Muscle of leg (tissue), 11 donors: ENCODE data around the gene MEGF8. TPM values are rescaled to one million over a fixed set of nuclear protein-coding genes. Genes with fewer than 3 reads are reported as not detected.

Experiments used
- DNase-seq: peaks from one replicate; pipeline ENCODE4 v3.0.0; 2013
- H3K27ac ChIP-seq: one replicate; pipeline ENCODE4 v1.5.1; 2013; ENCODE audit warnings: mild to moderate bottlenecking, low read length, control low read depth
- H3K27me3 ChIP-seq: one replicate; pipeline ENCODE4 v1.6.1; 2013; ENCODE audit warnings: low read length; ENCODE audit not compliant: control insufficient read depth, insufficient read depth
- H3K36me3 ChIP-seq: one replicate; pipeline ENCODE4 v1.6.1; 2013; ENCODE audit warnings: low read length; ENCODE audit not compliant: control insufficient read depth, insufficient read depth
- H3K4me1 ChIP-seq: one replicate; pipeline ENCODE4 v1.6.1; 2013; ENCODE audit warnings: low read length; ENCODE audit not compliant: control insufficient read depth, insufficient read depth
- H3K4me3 ChIP-seq: one replicate; pipeline ENCODE4 v1.5.1; 2013; ENCODE audit warnings: low read length, control low read depth
- H3K9me3 ChIP-seq: replicated peaks from 2 replicates; pipeline ENCODE4 v1.6.1; 2013; ENCODE audit warnings: low read depth, low read length; ENCODE audit not compliant: control insufficient read depth
- WGBS: methylation state at CpG from one replicate; pipeline ENCODE4 v1.1.5; 2013; ENCODE audit warnings: missing lambda C conversion rate; ENCODE audit not compliant: insufficient coverage; 5-methylcytosine and 5-hydroxymethylcytosine counted together
- polyA plus RNA-seq, 8 donors: library from polyadenylated mRNA; unstranded; fragments of 120-200 nt; gene quantifications; one replicate each; pipeline versions ENCODE4 v1.2.1 to v1.2.3, GENCODE V29; 2013; ENCODE audit warnings: inconsistent platforms in 1 of 8, low replicate concordance in 1 of 8; ENCODE audit not compliant: insufficient read length in 8 of 8, insufficient read depth in 1 of 8
- total RNA-seq: library from RNA; stranded (reverse); fragments of 120-200 nt; gene quantifications from one replicate; pipeline ENCODE4 v1.2.4, GENCODE V29; 2013

Gene MEGF8
- total and polyA plus RNA-seq, 9 donors = 12.6 to 38.9 (median 33.8) TPM

DNA sequence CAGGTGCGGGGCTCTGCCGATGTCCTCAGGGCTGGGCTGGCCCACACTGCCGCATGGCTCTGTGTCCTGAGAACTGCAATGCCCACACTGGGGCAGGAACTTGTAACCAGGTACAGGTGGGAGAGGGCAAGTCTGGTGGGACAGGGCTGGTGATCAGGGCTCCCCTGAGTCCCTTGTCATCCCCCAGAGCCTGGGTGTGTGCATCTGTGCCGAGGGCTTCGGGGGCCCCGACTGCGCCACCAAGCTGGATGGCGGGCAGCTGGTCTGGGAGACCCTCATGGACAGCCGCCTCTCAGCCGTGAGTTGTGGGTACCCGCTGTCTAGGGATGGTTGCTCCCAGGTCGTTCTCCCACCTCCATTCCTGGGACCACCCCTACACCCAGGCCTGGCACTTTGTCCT lies 30.5 kb downstream of the MEGF8 start:
- peaks cover 74% of the 10 kb centered on the region for H3K36me3 ChIP-seq
- WGBS = 100% methylated on average over 8 of the region's 12 CpGs
- DNase-seq = no peak

GRCh38 chr19:42356686-42357085 lies 31.3 kb downstream of the MEGF8 start:
- no peaks in the 10 kb centered on the region for H3K27me3 ChIP-seq

More for the DNA sequence above, 30.5 kb downstream of the MEGF8 start:
- no peaks in the 10 kb centered on the region for H3K27me3 ChIP-seq
- H3K27ac ChIP-seq = no peak overlapping the region
- no peaks in the 10 kb centered on the region for H3K4me1 ChIP-seq
- no peaks in the 10 kb centered on the region for H3K9me3 ChIP-seq
- H3K4me3 ChIP-seq = no peak overlapping the region

DNA sequence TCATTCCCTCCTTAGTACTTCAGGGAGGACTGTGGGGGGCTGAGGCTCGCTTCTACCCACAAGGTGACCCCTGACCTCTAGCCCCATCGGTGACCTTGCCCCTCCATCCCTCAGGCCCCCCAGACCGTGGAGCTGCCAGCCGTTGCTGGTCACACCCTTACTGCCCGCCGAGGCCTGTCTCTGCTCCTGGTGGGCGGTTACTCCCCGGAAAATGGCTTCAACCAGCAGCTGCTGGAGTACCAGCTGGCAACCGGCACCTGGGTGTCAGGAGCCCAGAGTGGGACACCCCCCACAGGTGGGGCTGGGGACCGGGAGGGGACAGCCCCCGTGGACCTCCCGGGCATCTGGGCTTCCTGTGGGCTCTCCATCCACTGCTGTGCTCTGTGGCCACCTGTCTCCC lies 31.9 kb downstream of the MEGF8 start:
- Histone ChIP-seq H3K4me3 (no peak overlapping the region), H3K36me3 (peaks cover 75% of the 10 kb centered on the region), H3K27ac (no peak overlapping the region), H3K27me3 (no peaks in the 10 kb centered on the region), H3K9me3 (no peaks in the 10 kb centered on the region), H3K4me1 (no peaks in the 10 kb centered on the region)
- 88% methylated on average over 10 of the region's 12 CpGs for WGBS
- no peak for DNase-seq

More at GRCh38 chr19:42356686-42357085, 31.3 kb downstream of the MEGF8 start:
- Histone ChIP-seq H3K4me3 (no peak overlapping the region), H3K9me3 (no peaks in the 10 kb centered on the region), H3K4me1 (no peaks in the 10 kb centered on the region), H3K36me3 (peaks cover 75% of the 10 kb centered on the region), H3K27ac (no peak overlapping the region)
- DNase-seq = no peak
- WGBS = 95% methylated on average over 15 of the region's 15 CpGs

DNA sequence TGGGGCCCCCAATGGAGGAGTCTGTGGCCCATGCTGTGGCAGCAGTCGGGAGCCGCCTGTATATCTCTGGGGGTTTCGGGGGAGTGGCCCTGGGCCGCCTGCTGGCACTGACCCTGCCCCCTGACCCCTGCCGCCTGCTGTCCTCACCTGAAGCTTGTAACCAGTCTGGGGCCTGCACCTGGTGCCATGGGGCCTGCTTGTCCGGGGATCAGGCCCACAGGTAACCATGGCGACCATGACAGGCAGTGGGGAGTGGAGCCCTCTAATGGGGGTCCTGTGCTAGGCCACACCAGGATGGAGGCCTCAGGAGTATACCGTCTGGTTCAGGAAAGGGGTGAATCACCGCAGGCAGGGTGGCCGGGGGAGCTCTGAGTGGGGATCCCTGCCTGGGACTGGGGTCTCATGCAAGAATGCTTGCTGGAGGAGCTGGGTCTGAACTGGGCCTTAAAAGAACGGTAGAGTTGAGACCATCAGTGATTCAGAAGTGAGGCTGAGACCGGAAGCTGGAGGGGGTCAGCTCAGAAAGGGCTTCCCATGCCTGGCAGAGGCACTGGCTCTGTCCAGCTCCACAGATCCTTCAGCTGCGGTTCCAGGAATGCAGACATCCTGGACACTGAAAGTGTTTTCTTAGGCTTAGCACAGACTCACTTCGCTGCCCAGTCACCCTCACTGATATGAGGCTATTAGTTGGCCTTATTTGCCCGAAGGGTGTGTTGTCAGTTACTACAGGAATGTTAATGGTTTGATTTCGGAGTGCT lies 35.5 kb downstream of the MEGF8 start:
- Histone ChIP-seq H3K4me1 (peaks cover 5% of the 10 kb centered on the region), H3K9me3 (peaks cover 5% of the 10 kb centered on the region), H3K27ac (no peak overlapping the region), H3K4me3 (no peak overlapping the region), H3K36me3 (peaks cover 72% of the 10 kb centered on the region), H3K27me3 (no peaks in the 10 kb centered on the region)
- DNase-seq = no peak
- WGBS = 73% methylated on average over 14 of the region's 16 CpGs

DNA sequence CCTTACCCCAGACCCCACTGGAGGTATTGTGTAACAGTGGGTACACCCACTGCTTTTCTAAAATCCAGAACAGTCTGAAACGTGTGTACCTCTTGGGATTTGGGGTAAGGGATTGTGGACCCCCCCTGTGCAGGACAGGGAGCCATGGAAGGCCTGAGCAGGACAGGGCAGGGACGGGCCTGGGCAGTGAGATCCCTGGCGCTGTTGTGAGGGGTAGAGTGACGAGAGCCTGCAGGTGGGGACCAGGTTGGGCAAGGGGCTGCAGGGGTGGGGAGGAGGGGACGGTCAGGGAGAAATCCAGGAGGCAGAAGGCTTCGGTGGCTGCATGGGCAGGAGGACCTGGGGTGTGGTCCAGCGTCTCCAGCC lies 36.1 kb downstream of the MEGF8 start:
- no peak overlapping the region for H3K4me3 ChIP-seq
- H3K9me3 ChIP-seq = peaks cover 5% of the 10 kb centered on the region
- H3K4me1 ChIP-seq = peaks cover 5% of the 10 kb centered on the region
- no peak overlapping the region for H3K27ac ChIP-seq
- 92% methylated on average over 6 of the region's 7 CpGs for WGBS
- no peaks in the 10 kb centered on the region for H3K27me3 ChIP-seq
- DNase-seq = no peak
- peaks cover 66% of the 10 kb centered on the region for H3K36me3 ChIP-seq

DNA sequence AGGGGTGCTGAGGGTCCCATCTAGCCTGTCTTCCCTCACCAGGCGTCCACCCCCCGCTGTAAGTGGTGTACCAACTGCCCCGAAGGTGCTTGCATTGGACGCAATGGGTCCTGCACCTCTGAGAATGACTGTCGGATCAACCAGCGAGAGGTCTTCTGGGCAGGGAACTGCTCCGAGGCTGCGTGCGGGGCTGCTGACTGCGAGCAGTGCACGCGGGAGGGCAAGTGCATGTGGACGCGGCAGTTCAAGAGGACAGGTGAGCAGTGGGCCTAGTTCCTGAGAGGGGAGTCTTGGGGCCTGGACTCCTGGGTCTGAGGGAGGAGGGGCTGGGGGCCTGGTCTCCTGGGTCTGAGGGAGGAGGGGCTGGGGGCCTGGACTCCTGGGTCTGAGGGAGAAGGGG lies 36.9 kb downstream of the MEGF8 start:
- Histone ChIP-seq H3K27me3 (no peaks in the 10 kb centered on the region), H3K9me3 (peaks cover 5% of the 10 kb centered on the region), H3K4me3 (no peak overlapping the region), H3K27ac (no peak overlapping the region), H3K4me1 (peaks cover 9% of the 10 kb centered on the region), H3K36me3 (peaks cover 58% of the 10 kb centered on the region)
- DNase-seq = no peak
- WGBS = 93% methylated on average over 14 of the region's 14 CpGs

DNA sequence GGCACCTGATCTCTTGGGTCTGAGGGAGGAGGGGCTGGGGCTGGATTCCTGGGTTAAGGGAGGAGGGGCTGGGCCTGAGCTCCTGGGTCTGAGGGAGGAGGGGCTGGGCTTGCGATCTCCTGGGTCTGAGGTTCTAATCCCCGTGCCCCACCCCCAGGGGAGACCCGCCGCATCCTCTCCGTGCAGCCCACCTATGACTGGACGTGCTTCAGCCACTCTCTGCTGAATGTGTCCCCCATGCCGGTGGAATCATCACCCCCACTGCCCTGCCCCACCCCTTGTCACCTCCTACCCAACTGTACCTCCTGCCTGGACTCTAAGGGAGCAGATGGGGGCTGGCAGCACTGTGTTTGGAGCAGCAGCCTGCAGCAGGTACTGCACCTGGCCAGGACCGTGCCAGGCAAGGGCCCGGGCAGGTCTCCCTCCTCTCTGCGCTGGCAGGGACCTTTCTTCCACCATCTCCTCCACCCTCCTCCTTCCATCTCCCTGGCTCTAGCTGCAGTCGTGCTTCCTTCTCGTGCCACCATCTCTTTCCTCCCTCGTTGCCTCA lies 37.5 kb downstream of the MEGF8 start:
- H3K27ac ChIP-seq = no peak overlapping the region
- peaks cover 52% of the 10 kb centered on the region for H3K36me3 ChIP-seq
- H3K27me3 ChIP-seq = no peaks in the 10 kb centered on the region
- H3K9me3 ChIP-seq = peaks cover 5% of the 10 kb centered on the region
- no peak overlapping the region for H3K4me3 ChIP-seq
- H3K4me1 ChIP-seq = peaks cover 9% of the 10 kb centered on the region
- WGBS = 92% methylated on average over 9 of the region's 13 CpGs
- no peak for DNase-seq

DNA sequence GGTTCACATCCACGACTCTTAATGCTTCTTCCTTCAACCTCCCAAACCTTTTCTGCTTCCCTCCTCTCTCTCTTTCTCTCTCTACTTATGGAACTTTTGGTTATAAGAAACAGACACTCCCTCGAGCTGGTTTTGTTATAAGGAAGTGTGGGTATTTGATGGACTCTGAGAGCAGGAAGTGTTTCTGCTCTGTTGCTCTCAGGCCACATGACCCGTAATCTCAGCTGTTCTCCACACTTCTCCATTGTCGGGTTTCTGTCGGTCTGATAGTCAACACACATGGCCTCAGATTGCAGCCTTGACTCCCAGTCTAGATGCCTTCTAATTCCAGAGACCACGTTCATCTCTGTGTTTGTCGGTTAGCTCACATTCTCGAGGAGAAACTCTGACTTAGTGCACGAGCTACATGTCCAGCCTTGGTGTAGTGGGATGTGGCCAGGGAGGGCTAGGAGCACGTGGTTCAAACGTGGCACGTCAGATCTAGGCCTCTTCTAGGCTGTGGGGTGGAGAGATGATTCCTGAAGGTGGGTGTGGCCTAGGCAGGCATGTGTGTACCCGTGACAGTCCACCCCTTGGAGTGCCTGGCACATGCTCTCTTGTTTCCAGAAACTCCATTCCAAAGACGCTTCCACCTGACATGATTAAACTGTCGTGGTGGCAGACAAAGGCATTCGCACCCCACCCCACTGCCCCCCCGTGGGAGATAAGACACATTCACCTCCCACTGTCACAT lies 38.3 kb downstream of the MEGF8 start:
- DNase-seq = peak; percentile 51
- peaks cover 5% of the 10 kb centered on the region for H3K9me3 ChIP-seq
- 87% methylated on average over 14 of the region's 17 CpGs for WGBS
- H3K4me1 ChIP-seq = peaks cover 9% of the 10 kb centered on the region
- H3K36me3 ChIP-seq = peaks cover 50% of the 10 kb centered on the region
- no peak overlapping the region for H3K27ac ChIP-seq
- H3K4me3 ChIP-seq = no peak overlapping the region
- no peaks in the 10 kb centered on the region for H3K27me3 ChIP-seq

DNA sequence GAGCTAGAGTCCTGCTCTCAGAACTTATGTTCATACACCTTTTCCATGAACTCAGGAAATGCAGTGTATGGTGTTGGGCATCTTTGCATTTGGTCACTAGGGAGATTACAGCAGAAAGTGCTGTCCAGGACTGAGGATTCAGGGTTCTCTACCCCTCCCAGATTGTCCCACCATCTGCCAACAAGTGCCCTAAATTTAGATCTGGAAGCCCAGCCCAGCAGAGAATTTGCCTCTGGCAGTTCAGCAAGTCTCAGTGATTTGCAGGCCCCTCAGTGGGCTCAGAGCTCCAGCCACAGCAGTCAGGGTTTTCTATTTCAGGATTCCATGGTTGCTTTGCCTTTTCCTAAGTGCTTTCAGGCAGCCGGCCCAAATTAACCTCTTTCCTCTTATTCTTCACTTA lies 41.2 kb downstream of the MEGF8 start:
- DNase-seq = no peak
- no CpG with 5 or more reads among the region's 1 CpG for WGBS
- H3K9me3 ChIP-seq = peaks cover 5% of the 10 kb centered on the region
- H3K4me1 ChIP-seq = peaks cover 15% of the 10 kb centered on the region
- H3K27ac ChIP-seq = no peak overlapping the region
- H3K27me3 ChIP-seq = no peaks in the 10 kb centered on the region
- H3K4me3 ChIP-seq = no peak overlapping the region
- H3K36me3 ChIP-seq = peaks cover 47% of the 10 kb centered on the region

DNA sequence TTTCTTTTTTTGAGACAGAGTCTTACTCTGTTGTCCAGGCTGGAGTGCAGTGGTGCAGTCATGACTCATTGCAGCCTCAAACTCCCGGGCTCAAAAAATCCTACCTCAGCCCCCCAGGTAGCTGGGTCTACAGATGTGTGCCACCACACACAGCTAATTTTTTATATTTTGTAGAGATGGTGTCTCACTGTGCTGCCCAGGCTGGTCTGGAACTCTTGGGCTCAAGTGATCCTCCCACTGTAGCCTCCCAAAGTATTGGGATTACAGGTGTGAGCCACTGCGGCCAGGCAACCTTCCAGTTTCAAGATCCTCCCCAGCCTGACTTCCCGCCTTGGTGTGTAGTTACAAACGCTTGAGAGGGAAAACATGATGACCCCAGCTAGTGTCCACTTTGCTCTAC lies 42.5 kb downstream of the MEGF8 start:
- Histone ChIP-seq H3K36me3 (peaks cover 45% of the 10 kb centered on the region), H3K9me3 (peaks cover 5% of the 10 kb centered on the region), H3K4me1 (peaks cover 15% of the 10 kb centered on the region), H3K27me3 (no peaks in the 10 kb centered on the region), H3K27ac (no peak overlapping the region), H3K4me3 (no peak overlapping the region)
- no peak for DNase-seq
- WGBS = no CpG with 5 or more reads among the region's 4 CpGs
